ENCODE data around the gene CCP110. TPM values are rescaled to one million over a fixed set of nuclear protein-coding genes. Genes with fewer than 3 reads are reported as not detected.

Gene CCP110
- total and polyA plus RNA-seq, 2 donors (not counting 1 experiment from before 2014, with no cell fraction given) = 4.9 to 23.6 TPM

DNA sequence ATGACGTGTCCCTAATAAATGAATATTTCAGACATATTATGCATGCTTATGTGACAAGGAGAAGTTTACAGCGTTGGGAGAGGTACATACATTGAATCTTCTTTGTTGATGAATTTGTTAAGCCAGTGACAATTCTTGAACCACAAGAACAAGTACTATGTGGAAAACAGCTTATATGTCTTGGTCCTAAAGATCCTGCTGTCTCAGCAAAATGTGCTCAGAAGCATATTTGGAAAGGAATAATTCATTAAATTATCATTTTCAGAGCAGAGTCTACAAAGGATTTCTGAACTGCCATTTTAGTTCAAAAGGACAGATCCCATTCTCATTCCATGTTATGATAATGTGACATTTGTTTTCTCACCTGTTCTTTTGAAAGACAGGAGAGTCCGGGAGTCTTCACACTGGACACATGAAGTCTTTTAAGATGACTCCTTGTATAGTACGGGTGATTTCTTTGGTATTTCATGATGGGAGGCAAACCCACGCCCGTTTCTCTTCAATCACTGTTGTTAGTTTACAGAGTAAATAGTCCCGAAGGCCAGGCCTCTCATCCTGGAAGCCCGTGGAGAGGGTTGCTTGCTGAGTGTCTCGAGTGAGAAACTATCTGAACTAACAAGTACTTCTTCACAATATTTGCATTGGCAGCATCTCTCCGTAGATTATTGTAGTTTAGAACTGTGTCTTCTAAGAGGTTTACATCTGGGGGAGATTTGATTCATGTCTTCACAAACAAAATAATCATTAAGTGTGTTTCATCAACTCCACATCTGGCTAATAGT is 58.5 kb downstream of the CCP110 start:
- Histone ChIP-seq H3K79me2 (ENCODE audit: control insufficient read depth, insufficient read depth, low read length) (no peaks in the 10 kb centered on the region), H3K9ac (ENCODE audit: low read length) (no peak overlapping the region), H2AFZ (ENCODE audit: insufficient read depth, low read depth, low read length, poor library complexity, severe bottlenecking) (no peak overlapping the region), H3K36me3 (replicated peaks in 1 of 2; ENCODE audit: control extremely low read depth in 1 of 2, control insufficient read depth in 1 of 2, extremely low read depth in 1 of 2, insufficient read depth in 2 of 2, low read length in 1 of 2) (peaks cover 17 to 55% of the 10 kb centered on the region in 2 experiments), H4K20me1 (ENCODE audit: control insufficient read depth, insufficient read depth, low read length, poor library complexity, severe bottlenecking) (no peaks in the 10 kb centered on the region), H3K9me3 (ENCODE audit: control extremely low read depth in 1 of 3, control insufficient read depth in 2 of 3, insufficient read depth in 1 of 3, low read length in 2 of 3) (peaks cover 0 to 3% (median 0%) of the 10 kb centered on the region in 3 donors), H3K27me3 (replicated peaks in 1 of 4; ENCODE audit: control extremely low read depth in 1 of 4, control insufficient read depth in 3 of 4, insufficient read depth in 4 of 4, low read length in 3 of 4) (no peaks in the 10 kb centered on the region), H3K4me2 (replicated peaks; ENCODE audit: low read depth, low read length, poor library complexity, severe bottlenecking) (no peak overlapping the region), H3K4me1 (ENCODE audit: control insufficient read depth in 2 of 2, insufficient read depth in 2 of 2, low read length in 2 of 2) (peaks cover 0 to 3% of the 10 kb centered on the region in 2 donors), H3K4me3 (ENCODE audit: control extremely low read depth in 1 of 5, extremely low read depth in 1 of 5, insufficient read depth in 1 of 5, low read depth in 2 of 5, low read length in 4 of 5) (no peak overlapping the region), H3K27ac (ENCODE audit: low read length in 2 of 2) (no peak overlapping the region)
- intact Hi-C loops (cut with micrococcal nuclease) = no loop called here
- no peaks in the 10 kb centered on the region for H3K27me3 Mint-ChIP-seq
- DNase-seq = no peak
- no peak overlapping the region for H3K4me3 Mint-ChIP-seq
- no peak overlapping the region for H3K27ac Mint-ChIP-seq
- ChIA-PET CTCF (interaction anchor here (0.8 kb wide), 1 partner anchor 780 kb away, joined by 3 read pairs; no protein-coding TSS in a partner anchor), POLR2A (no interaction called here)
- no peaks in the 10 kb centered on the region for H3K9me3 Mint-ChIP-seq (ENCODE audit: insufficient read depth)
- ATAC-seq (ENCODE audit: low read depth) = no peak
- peaks cover 10% of the 10 kb centered on the region for H3K4me1 Mint-ChIP-seq
- TF ChIP-seq, protein P1, sequence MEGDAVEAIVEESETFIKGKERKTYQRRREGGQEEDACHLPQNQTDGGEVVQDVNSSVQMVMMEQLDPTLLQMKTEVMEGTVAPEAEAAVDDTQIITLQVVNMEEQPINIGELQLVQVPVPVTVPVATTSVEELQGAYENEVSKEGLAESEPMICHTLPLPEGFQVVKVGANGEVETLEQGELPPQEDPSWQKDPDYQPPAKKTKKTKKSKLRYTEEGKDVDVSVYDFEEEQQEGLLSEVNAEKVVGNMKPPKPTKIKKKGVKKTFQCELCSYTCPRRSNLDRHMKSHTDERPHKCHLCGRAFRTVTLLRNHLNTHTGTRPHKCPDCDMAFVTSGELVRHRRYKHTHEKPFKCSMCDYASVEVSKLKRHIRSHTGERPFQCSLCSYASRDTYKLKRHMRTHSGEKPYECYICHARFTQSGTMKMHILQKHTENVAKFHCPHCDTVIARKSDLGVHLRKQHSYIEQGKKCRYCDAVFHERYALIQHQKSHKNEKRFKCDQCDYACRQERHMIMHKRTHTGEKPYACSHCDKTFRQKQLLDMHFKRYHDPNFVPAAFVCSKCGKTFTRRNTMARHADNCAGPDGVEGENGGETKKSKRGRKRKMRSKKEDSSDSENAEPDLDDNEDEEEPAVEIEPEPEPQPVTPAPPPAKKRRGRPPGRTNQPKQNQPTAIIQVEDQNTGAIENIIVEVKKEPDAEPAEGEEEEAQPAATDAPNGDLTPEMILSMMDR (IDR thresholded peaks at IDR 0.05) = no peak
- TF ChIP-seq EZH2 (IDR thresholded peaks at IDR 0.05; ENCODE audit: borderline replicate concordance, insufficient read depth, low read depth, low read length, poor library complexity, severe bottlenecking) = no peak
- no CpG with 5 or more reads among the region's 10 CpGs for WGBS (ENCODE audit: insufficient coverage)

DNA sequence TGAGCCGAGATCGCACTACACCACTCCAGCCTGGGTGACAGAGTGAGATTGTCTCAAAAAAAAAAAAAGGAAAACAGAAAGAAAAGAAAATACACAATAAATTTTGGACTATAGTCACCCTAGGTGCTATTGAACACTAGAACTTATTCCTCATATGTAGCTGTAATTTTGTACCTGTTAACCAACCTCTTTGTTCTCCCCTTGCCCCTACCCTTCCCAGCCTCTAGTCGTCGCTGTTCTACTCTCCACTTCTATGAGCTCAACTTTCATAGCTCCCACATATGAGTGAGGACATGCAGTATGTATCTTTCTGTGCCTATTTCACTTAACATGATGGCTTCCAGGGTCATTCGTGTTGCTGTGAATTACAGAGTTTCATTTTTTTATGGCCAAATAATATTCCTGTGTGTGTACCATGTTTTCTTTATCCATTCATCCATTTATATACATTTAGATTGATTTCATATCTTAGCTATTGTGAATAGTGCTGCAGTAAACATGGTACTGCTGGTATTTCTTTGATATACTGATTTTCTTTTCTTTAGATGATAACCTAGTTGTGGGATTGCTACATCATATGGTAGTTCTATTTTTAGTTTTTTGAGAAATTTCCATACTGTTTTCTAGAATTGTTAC is 60.0 kb downstream of the CCP110 start:
- peak; percentile 41 for ATAC-seq (ENCODE audit: low read depth)
- ChIA-PET POLR2A (no interaction called here), CTCF (interaction anchor here (0.7 to 1.5 kb wide), 8 partner anchors 12 to 303 kb away, joined by 3 to 6 read pairs (median 4); no protein-coding TSS in a partner anchor)
- DNase-seq = peak; percentile 31
- H3K4me3 ChIP-seq (ENCODE audit: control extremely low read depth in 1 of 5, extremely low read depth in 1 of 5, insufficient read depth in 1 of 5, low read depth in 2 of 5, low read length in 4 of 5) = no peak overlapping the region
- no peaks in the 10 kb centered on the region for H3K27me3 Mint-ChIP-seq
- no peaks in the 10 kb centered on the region for H3K9me3 Mint-ChIP-seq (ENCODE audit: insufficient read depth)
- H3K4me1 Mint-ChIP-seq = peaks cover 10% of the 10 kb centered on the region
- H3K27ac Mint-ChIP-seq = no peak overlapping the region
- H3K36me3 ChIP-seq (replicated peaks in 1 of 2; ENCODE audit: control extremely low read depth in 1 of 2, control insufficient read depth in 1 of 2, extremely low read depth in 1 of 2, insufficient read depth in 2 of 2, low read length in 1 of 2) = peaks cover 13 to 46% of the 10 kb centered on the region in 2 experiments
- no peaks in the 10 kb centered on the region for H3K79me2 ChIP-seq (ENCODE audit: control insufficient read depth, insufficient read depth, low read length)
- TF ChIP-seq EZH2 (IDR thresholded peaks at IDR 0.05; ENCODE audit: borderline replicate concordance, insufficient read depth, low read depth, low read length, poor library complexity, severe bottlenecking) = no peak
- TF ChIP-seq, protein P1 (IDR thresholded peaks at IDR 0.05) = peak; percentile 67
- no peak overlapping the region for H3K9ac ChIP-seq (ENCODE audit: low read length)
- H3K27ac ChIP-seq (ENCODE audit: low read length in 2 of 2) = no peak overlapping the region
- no peaks in the 10 kb centered on the region for H3K27me3 ChIP-seq (replicated peaks in 1 of 4; ENCODE audit: control extremely low read depth in 1 of 4, control insufficient read depth in 3 of 4, insufficient read depth in 4 of 4, low read length in 3 of 4)
- H3K9me3 ChIP-seq (ENCODE audit: control extremely low read depth in 1 of 3, control insufficient read depth in 2 of 3, insufficient read depth in 1 of 3, low read length in 2 of 3) = peaks cover 0 to 3% (median 0%) of the 10 kb centered on the region in 3 donors
- intact Hi-C loops (cut with micrococcal nuclease) = no loop called here
- no peaks in the 10 kb centered on the region for H4K20me1 ChIP-seq (ENCODE audit: control insufficient read depth, insufficient read depth, low read length, poor library complexity, severe bottlenecking)
- WGBS (ENCODE audit: insufficient coverage) = no CpG with 5 or more reads among the region's 5 CpGs
- peaks cover 0 to 3% of the 10 kb centered on the region in 2 donors for H3K4me1 ChIP-seq (ENCODE audit: control insufficient read depth in 2 of 2, insufficient read depth in 2 of 2, low read length in 2 of 2)
- no peak overlapping the region for H3K4me3 Mint-ChIP-seq
- H3K4me2 ChIP-seq (replicated peaks; ENCODE audit: low read depth, low read length, poor library complexity, severe bottlenecking) = no peak overlapping the region
- no peak overlapping the region for H2AFZ ChIP-seq (ENCODE audit: insufficient read depth, low read depth, low read length, poor library complexity, severe bottlenecking)

Measured in B cell (primary cell).